Inflammatory macrophage (primary cell): Measurements from ENCODE around the gene FAR2.
A peak's percentile ranks its signal among the peaks of the same experiment; 100 is the strongest.
"Not testable (repeated sequence)": the region's sequence is repeated elsewhere in the genome, so short reads cannot be mapped to it uniquely, and the experiment has no call there.

Experiments
- DNase-seq, 2 donors: peaks; one replicate each; pipeline ENCODE4 v3.0.0-alpha.2; 2020 to 2022

Gene FAR2

GRCh38 chr12:29234965-29235626 lies 86.0 kb downstream of the FAR2 start:
- no peak for DNase-seq

GRCh38 chr12:29238822-29239291 lies 89.8 kb downstream of the FAR2 start:
- DNase-seq, result no peak

GRCh38 chr12:29239336-29239735 lies 90.3 kb downstream of the FAR2 start:
- DNase-seq, result no peak

GRCh38 chr12:29240441-29240840 lies 91.4 kb downstream of the FAR2 start:
- DNase-seq, result no peak

GRCh38 chr12:29241821-29242591 lies 92.9 kb downstream of the FAR2 start:
- peak; percentile 97 to 98 for DNase-seq

- peak; percentile 89 for DNase-seq
Measured at GRCh38 chr12:29242921-29243431, 93.9 kb downstream of the FAR2 start.

- no peak for DNase-seq
Measured at GRCh38 chr12:29244159-29244765, 95.2 kb downstream of the FAR2 start.

- DNase-seq, result peak; percentile 14 to 30
Measured at GRCh38 chr12:29245246-29245645, 96.2 kb downstream of the FAR2 start.

- no peak for DNase-seq
Measured at GRCh38 chr12:29249930-29250329, 100.9 kb downstream of the FAR2 start.

GRCh38 chr12:29253906-29254625 lies 105.0 kb downstream of the FAR2 start:
- DNase-seq, result no peak

- DNase-seq, result peak; percentile 93 to 98
Measured at GRCh38 chr12:29255042-29255441, 106.0 kb downstream of the FAR2 start.

GRCh38 chr12:29256598-29256997 lies 107.5 kb downstream of the FAR2 start:
- DNase-seq, result no peak

- DNase-seq, result not testable (repeated sequence)
Measured at GRCh38 chr12:29257687-29258086, 108.6 kb downstream of the FAR2 start.

GRCh38 chr12:29264424-29264823 lies 115.3 kb downstream of the FAR2 start:
- no peak for DNase-seq

- DNase-seq, result no peak
Measured at GRCh38 chr12:29269706-29270408, 120.8 kb downstream of the FAR2 start.

GRCh38 chr12:29270446-29270845 lies 121.4 kb downstream of the FAR2 start:
- no peak for DNase-seq

GRCh38 chr12:29273178-29273843 lies 124.2 kb downstream of the FAR2 start:
- no peak for DNase-seq

GRCh38 chr12:29275834-29276233 lies 126.8 kb downstream of the FAR2 start:
- no peak for DNase-seq

- DNase-seq, result no peak
Measured at GRCh38 chr12:29277231-29277630, 128.2 kb downstream of the FAR2 start.

GRCh38 chr12:29278673-29279420 lies 129.8 kb downstream of the FAR2 start:
- no peak for DNase-seq
